Measurements from ENCODE around the gene MICAL2.

Gene MICAL2

GRCh38 chr11:12166299-12167060, 56.1 kb downstream of the MICAL2 start:
- H3K4me3 ChIP-seq (ENCODE audit: low read depth, low read length) = no peak overlapping the region
- in situ Hi-C loops (cut with HindIII; ENCODE audit: low sequenced_read_pairs) = loop anchor here (10.0 kb wide), 1 partner anchor 58 kb away; no protein-coding TSS in a partner anchor
- TF ChIP-seq CTCF (IDR thresholded peaks at IDR 0.05; ENCODE audit: low read depth, low read length, missing control alignments) = no peak
- DNase-seq (ENCODE audit: low read depth) = no peak

GRCh38 chr11:12167061-12168000, 56.9 kb downstream of the MICAL2 start:
- no peak for DNase-seq (ENCODE audit: low read depth)
- no peak for TF ChIP-seq CTCF (IDR thresholded peaks at IDR 0.05; ENCODE audit: low read depth, low read length, missing control alignments)
- H3K4me3 ChIP-seq (ENCODE audit: low read depth, low read length) = no peak overlapping the region
- in situ Hi-C loops (cut with HindIII; ENCODE audit: low sequenced_read_pairs) = loop anchor here (10.0 kb wide), 1 partner anchor 57 kb away; no protein-coding TSS in a partner anchor

- H3K4me3 ChIP-seq (ENCODE audit: low read depth, low read length) = no peak overlapping the region
- no peak for TF ChIP-seq CTCF (IDR thresholded peaks at IDR 0.05; ENCODE audit: low read depth, low read length, missing control alignments)
- in situ Hi-C loops (cut with HindIII; ENCODE audit: low sequenced_read_pairs) = loop anchor here (10.0 kb wide), 1 partner anchor 57 kb away; no protein-coding TSS in a partner anchor
- no peak for DNase-seq (ENCODE audit: low read depth)
Measured at GRCh38 chr11:12168114-12168513, 57.7 kb downstream of the MICAL2 start.

- no peak for DNase-seq (ENCODE audit: low read depth)
- in situ Hi-C loops (cut with HindIII; ENCODE audit: low sequenced_read_pairs) = loop anchor here (10.0 kb wide), 1 partner anchor 55 kb away; no protein-coding TSS in a partner anchor
- no peak for TF ChIP-seq CTCF (IDR thresholded peaks at IDR 0.05; ENCODE audit: low read depth, low read length, missing control alignments)
- H3K4me3 ChIP-seq (ENCODE audit: low read depth, low read length) = no peak overlapping the region
Measured at GRCh38 chr11:12169822-12170221, 59.4 kb downstream of the MICAL2 start.

GRCh38 chr11:12170501-12170900, 60.1 kb downstream of the MICAL2 start:
- no peak for TF ChIP-seq CTCF (IDR thresholded peaks at IDR 0.05; ENCODE audit: low read depth, low read length, missing control alignments)
- in situ Hi-C loops (cut with HindIII; ENCODE audit: low sequenced_read_pairs) = no loop called here
- H3K4me3 ChIP-seq (ENCODE audit: low read depth, low read length) = no peak overlapping the region
- no peak for DNase-seq (ENCODE audit: low read depth)

GRCh38 chr11:12170984-12171383, 60.6 kb downstream of the MICAL2 start:
- in situ Hi-C loops (cut with HindIII; ENCODE audit: low sequenced_read_pairs) = no loop called here
- DNase-seq (ENCODE audit: low read depth) = peak; percentile 89

More at GRCh38 chr11:12170984-12171383, 60.6 kb downstream of the MICAL2 start:
- no peak overlapping the region for H3K4me3 ChIP-seq (ENCODE audit: low read depth, low read length)
- TF ChIP-seq CTCF (IDR thresholded peaks at IDR 0.05; ENCODE audit: low read depth, low read length, missing control alignments) = no peak
